ENCODE measurements around the gene ZNF664. TPM values are rescaled to one million over a fixed set of nuclear protein-coding genes. Genes with fewer than 3 reads are reported as not detected.

ZNF664 gene
- total RNA-seq, 1 donor = 95.2 TPM

DNA sequence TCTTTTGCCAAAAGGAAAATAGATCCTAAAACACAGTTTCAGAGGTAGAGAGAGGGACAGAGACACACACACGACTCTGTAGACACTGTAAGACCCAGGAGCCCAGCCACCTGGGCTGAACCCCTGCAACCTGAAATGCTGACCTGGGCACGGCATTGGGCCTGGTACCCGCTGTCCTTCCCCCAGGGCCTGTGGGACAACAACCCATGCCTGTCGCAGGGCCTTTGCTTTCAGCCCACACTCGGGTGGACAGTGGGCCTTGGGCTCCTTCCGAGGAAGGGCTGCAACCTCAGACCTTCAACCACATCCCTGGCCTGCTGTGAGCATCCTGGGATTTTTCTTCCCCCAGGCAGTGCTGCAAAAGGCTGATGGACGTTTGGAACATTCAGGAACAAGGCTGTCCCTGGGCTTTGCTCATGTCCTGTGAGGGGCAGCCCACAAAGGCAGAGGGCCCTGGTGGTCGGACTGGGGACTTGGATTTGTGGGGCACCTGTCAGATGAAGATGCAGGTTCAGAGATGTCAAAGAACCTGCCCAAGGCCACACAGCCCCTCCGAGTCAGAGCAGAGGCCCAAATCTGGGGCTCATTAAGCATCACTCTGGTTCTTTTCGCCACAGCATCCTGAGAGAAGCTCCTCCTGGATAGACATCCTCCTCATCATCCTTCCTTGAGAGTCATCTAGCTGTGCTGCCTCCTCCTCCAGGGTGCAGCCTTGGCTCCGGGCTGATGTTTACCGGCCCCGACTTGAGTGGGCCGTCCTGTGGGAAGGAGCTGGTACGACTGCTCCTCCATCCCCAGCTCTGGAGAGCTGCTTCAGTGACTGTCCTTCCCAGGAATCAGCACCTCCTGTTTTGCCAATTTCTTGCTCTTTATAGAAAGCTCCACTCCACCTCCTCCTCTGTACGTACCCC is 33.0 kb upstream of the ZNF664 start:
- no peak for DNase-seq (ENCODE audit: insufficient read length, low spot score, missing footprints)
- no peaks in the 10 kb centered on the region for H3K27me3 ChIP-seq (ENCODE audit: insufficient read depth, low read length)
- no peak overlapping the region for H3K27ac ChIP-seq (ENCODE audit: low read depth, low read length)
- H3K4me2 ChIP-seq (ENCODE audit: insufficient read depth, low read length) = no peak overlapping the region
- H3K36me3 ChIP-seq (ENCODE audit: insufficient read depth, low read length) = peaks cover 63% of the 10 kb centered on the region
- no peak overlapping the region for H2AFZ ChIP-seq (ENCODE audit: low read length)
- H3K79me2 ChIP-seq (ENCODE audit: insufficient read depth, low read length) = peaks cover 8% of the 10 kb centered on the region
- H3K4me3 ChIP-seq (ENCODE audit: insufficient read depth, low read length) = no peak overlapping the region
- H3K9me3 ChIP-seq (ENCODE audit: low read depth, low read length) = peaks cover 7% of the 10 kb centered on the region
- TF ChIP-seq, protein P1, sequence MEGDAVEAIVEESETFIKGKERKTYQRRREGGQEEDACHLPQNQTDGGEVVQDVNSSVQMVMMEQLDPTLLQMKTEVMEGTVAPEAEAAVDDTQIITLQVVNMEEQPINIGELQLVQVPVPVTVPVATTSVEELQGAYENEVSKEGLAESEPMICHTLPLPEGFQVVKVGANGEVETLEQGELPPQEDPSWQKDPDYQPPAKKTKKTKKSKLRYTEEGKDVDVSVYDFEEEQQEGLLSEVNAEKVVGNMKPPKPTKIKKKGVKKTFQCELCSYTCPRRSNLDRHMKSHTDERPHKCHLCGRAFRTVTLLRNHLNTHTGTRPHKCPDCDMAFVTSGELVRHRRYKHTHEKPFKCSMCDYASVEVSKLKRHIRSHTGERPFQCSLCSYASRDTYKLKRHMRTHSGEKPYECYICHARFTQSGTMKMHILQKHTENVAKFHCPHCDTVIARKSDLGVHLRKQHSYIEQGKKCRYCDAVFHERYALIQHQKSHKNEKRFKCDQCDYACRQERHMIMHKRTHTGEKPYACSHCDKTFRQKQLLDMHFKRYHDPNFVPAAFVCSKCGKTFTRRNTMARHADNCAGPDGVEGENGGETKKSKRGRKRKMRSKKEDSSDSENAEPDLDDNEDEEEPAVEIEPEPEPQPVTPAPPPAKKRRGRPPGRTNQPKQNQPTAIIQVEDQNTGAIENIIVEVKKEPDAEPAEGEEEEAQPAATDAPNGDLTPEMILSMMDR (IDR thresholded peaks at IDR 0.05; ENCODE audit: extremely low read depth, low read depth, low read length) = no peak
- peaks cover 14% of the 10 kb centered on the region for H4K20me1 ChIP-seq (ENCODE audit: insufficient read depth, low read length)
- H3K4me1 ChIP-seq (ENCODE audit: insufficient read depth, low read length) = peaks cover 32% of the 10 kb centered on the region

DNA sequence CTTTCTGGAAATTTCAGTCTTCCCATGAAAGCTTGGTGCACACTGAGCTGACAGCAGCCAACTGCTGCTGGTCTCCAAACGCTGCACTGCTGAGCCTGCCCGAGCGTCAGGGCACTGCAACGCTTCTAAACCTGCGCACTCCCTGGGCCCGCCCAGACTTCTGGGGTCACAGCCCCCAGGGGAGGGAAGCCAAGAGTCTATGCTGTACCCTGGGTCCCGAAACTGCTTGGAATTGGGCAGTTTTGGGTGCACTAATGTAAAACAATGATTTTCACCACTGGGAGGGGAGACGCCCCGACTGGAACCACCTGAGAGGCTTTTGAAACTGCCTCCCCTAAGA is 32.4 kb upstream of the ZNF664 start:
- Histone ChIP-seq H3K27ac (ENCODE audit: low read depth, low read length) (no peak overlapping the region), H3K27me3 (ENCODE audit: insufficient read depth, low read length) (no peaks in the 10 kb centered on the region), H3K79me2 (ENCODE audit: insufficient read depth, low read length) (peaks cover 12% of the 10 kb centered on the region), H4K20me1 (ENCODE audit: insufficient read depth, low read length) (peaks cover 16% of the 10 kb centered on the region), H3K4me3 (ENCODE audit: insufficient read depth, low read length) (no peak overlapping the region), H3K36me3 (ENCODE audit: insufficient read depth, low read length) (peaks cover 65% of the 10 kb centered on the region), H3K4me1 (ENCODE audit: insufficient read depth, low read length) (peaks cover 32% of the 10 kb centered on the region), H3K9me3 (ENCODE audit: low read depth, low read length) (peaks cover 7% of the 10 kb centered on the region), H3K4me2 (ENCODE audit: insufficient read depth, low read length) (no peak overlapping the region), H2AFZ (ENCODE audit: low read length) (no peak overlapping the region)
- no peak for DNase-seq (ENCODE audit: insufficient read length, low spot score, missing footprints)
- TF ChIP-seq, protein P1 (IDR thresholded peaks at IDR 0.05; ENCODE audit: extremely low read depth, low read depth, low read length) = no peak

DNA sequence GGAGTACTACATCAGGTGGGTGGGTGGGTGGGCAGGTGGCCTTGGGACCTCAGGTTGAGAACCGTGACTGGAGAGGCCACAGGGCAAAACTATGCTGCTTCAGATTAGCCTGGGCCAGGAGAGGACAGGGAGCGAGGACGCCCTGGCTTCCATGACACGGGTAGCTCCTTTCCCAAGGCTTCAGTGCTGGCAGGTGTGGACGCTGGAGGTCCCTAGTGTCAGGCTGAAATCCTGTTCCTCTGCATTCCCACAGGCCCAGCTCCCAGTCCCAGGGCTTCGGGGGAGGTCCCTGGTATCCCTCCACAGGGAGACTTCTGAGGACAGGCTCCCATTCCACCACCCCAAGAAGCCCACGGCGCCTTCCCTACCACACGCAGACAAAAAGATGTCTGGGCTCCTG is 32.0 kb upstream of the ZNF664 start:
- Histone ChIP-seq H3K4me3 (ENCODE audit: insufficient read depth, low read length) (no peak overlapping the region), H3K79me2 (ENCODE audit: insufficient read depth, low read length) (peaks cover 12% of the 10 kb centered on the region), H4K20me1 (ENCODE audit: insufficient read depth, low read length) (peaks cover 18% of the 10 kb centered on the region), H2AFZ (ENCODE audit: low read length) (no peak overlapping the region), H3K36me3 (ENCODE audit: insufficient read depth, low read length) (peaks cover 63% of the 10 kb centered on the region), H3K27ac (ENCODE audit: low read depth, low read length) (peak overlapping the region; percentile 92), H3K4me2 (ENCODE audit: insufficient read depth, low read length) (no peak overlapping the region), H3K27me3 (ENCODE audit: insufficient read depth, low read length) (no peaks in the 10 kb centered on the region), H3K9me3 (ENCODE audit: low read depth, low read length) (peaks cover 7% of the 10 kb centered on the region), H3K4me1 (ENCODE audit: insufficient read depth, low read length) (peaks cover 32% of the 10 kb centered on the region)
- TF ChIP-seq, protein P1 (IDR thresholded peaks at IDR 0.05; ENCODE audit: extremely low read depth, low read depth, low read length) = no peak
- DNase-seq (ENCODE audit: insufficient read length, low spot score, missing footprints) = no peak

DNA sequence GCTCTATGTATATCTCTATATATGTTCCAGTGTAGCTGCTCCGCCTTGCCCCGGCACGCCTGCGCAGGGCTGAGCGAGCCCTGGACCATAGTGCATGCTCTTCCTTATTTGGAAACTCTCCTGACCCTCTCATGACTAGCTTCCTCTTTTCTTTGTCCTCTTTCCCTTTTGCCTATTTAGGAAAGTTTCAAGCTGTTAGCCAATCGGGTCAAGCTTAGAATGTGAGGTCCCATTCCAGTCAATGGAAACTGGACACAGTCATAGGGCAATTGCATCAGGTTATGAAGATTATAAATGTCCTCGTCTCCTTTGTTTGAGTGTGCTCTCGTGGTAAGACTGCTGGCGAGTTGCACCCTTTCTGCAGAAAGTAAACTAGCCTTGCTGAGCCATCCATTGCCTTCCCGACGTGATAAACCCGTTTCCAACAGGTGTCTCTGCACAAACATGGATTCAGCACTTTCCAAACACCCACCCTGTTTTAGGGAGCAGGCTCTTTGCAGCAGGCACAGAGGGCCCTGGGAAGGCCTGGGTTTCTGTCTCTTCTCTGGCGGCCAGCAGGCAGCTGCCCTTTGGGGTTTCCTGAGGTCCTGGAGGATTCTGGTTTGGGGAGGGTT is 31.3 kb upstream of the ZNF664 start:
- H3K36me3 ChIP-seq (ENCODE audit: insufficient read depth, low read length) = peaks cover 56% of the 10 kb centered on the region
- H3K27ac ChIP-seq (ENCODE audit: low read depth, low read length) = peak overlapping the region; percentile 92
- DNase-seq (ENCODE audit: insufficient read length, low spot score, missing footprints) = no peak
- peaks cover 32% of the 10 kb centered on the region for H3K4me1 ChIP-seq (ENCODE audit: insufficient read depth, low read length)
- peak overlapping the region; percentile 59 for H3K4me2 ChIP-seq (ENCODE audit: insufficient read depth, low read length)
- peak overlapping the region; percentile 27 for H3K4me3 ChIP-seq (ENCODE audit: insufficient read depth, low read length)
- TF ChIP-seq, protein P1 (IDR thresholded peaks at IDR 0.05; ENCODE audit: extremely low read depth, low read depth, low read length) = no peak
- peaks cover 12% of the 10 kb centered on the region for H3K79me2 ChIP-seq (ENCODE audit: insufficient read depth, low read length)
- H2AFZ ChIP-seq (ENCODE audit: low read length) = no peak overlapping the region
- no peaks in the 10 kb centered on the region for H3K27me3 ChIP-seq (ENCODE audit: insufficient read depth, low read length)
- peaks cover 7% of the 10 kb centered on the region for H3K9me3 ChIP-seq (ENCODE audit: low read depth, low read length)
- H4K20me1 ChIP-seq (ENCODE audit: insufficient read depth, low read length) = peaks cover 18% of the 10 kb centered on the region
